GM12891 (cell line): ENCODE measurements around the gene CELF6.

Experiments
- PAX5 ChIP-seq: IDR thresholded peaks from 2 replicates; pipeline ENCODE4 v1.6.1; 2011; ENCODE audit warnings: low read length, moderate library complexity, mild to moderate bottlenecking; ENCODE audit not compliant: insufficient read depth, severe bottlenecking
- POLR2A ChIP-seq: IDR thresholded peaks from 2 replicates; pipeline ENCODE4 v1.6.1; 2011; ENCODE audit warnings: low read depth, low read length, control low read depth
- TAF1 ChIP-seq: IDR thresholded peaks from 2 replicates; pipeline ENCODE4 v1.6.1; 2011; ENCODE audit warnings: low read depth, low read length, control low read depth

DNA sequence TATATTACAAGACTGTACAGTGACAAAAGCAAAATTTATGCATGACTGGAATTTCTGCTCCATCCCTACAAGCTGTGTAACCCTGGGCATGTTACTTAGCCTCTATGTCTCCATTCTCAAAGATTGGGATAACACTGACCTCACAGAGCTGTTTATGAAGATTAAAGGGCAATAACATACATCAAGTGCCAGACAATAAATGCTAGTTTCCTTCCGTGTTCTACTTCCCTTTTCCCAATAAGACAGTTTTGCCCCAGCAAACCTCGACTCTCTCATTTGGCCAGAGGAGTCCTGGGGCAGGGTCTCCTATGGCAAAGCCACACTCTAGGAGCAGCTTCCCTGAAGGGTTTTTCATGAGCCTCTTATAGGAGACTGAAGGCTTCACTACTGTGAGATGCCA, 48.4 kb upstream of the CELF6 start:
- TF ChIP-seq POLR2A, result no peak
- no peak for TF ChIP-seq TAF1
- no peak for TF ChIP-seq PAX5
